Stimulated activated CD4-positive, alpha-beta T cell treated with anti-CD3 and anti-CD28 coated beads, Interleukin-2, amount 100 ng/mL, for 24 hours (primary cell): ENCODE data around the gene CSH2.
"Not testable (repeated sequence)": the region's sequence is repeated elsewhere in the genome, so short reads cannot be mapped to it uniquely, and the experiment has no call there.

Experiments
- DNase-seq, 2 donors: peaks; one replicate each; pipeline ENCODE4 v3.0.0-alpha.2; 2020

Gene CSH2

GRCh38 chr17:63894821-63895220, 21.3 kb upstream of the CSH2 start:
- not testable (repeated sequence) for DNase-seq

- DNase-seq = not testable (repeated sequence)
These were observed 20.5 kb upstream of the CSH2 start for GRCh38 chr17:63894021-63894420.

- DNase-seq = not testable (repeated sequence)
These were observed 19.0 kb upstream of the CSH2 start for GRCh38 chr17:63892316-63893037.

- peak in 1 of 2 donors; percentile 22 for DNase-seq
These were observed 15.8 kb upstream of the CSH2 start for GRCh38 chr17:63889026-63889848.

GRCh38 chr17:63885119-63885518, 11.6 kb upstream of the CSH2 start:
- DNase-seq = not testable (repeated sequence)

- not testable (repeated sequence) for DNase-seq
These were observed 9.2 kb upstream of the CSH2 start for GRCh38 chr17:63882626-63883126.

- peak; percentile 65 to 70 for DNase-seq
These were observed 8.6 kb upstream of the CSH2 start, which contains the start of gene GH2 for GRCh38 chr17:63881935-63882601. Gene GH2, minus strand, starts transcription at chr17:63881944. Its CDS starts 143 bp downstream, at chr17:63881801.

- DNase-seq = not testable (repeated sequence)
These were observed 7.9 kb upstream of the CSH2 start for GRCh38 chr17:63881337-63881736.

- DNase-seq = no peak
These were observed 7.2 kb upstream of the CSH2 start for GRCh38 chr17:63880706-63881105.

- not testable (repeated sequence) for DNase-seq
These were observed 4.9 kb upstream of the CSH2 start for GRCh38 chr17:63878413-63878812.

GRCh38 chr17:63874693-63875092, 1.2 kb upstream of the CSH2 start:
- DNase-seq = not testable (repeated sequence)

- DNase-seq = not testable (repeated sequence)
These were observed 667 bp upstream of the CSH2 start for GRCh38 chr17:63874061-63874626.

- not testable (repeated sequence) for DNase-seq
These were observed 1.7 kb downstream of the CSH2 start for GRCh38 chr17:63871646-63872365.

GRCh38 chr17:63870292-63870665, 3.2 kb downstream of the CSH2 start:
- DNase-seq = not testable (repeated sequence)

- not testable (repeated sequence) for DNase-seq
These were observed 3.8 kb downstream of the CSH2 start for GRCh38 chr17:63869491-63870291.

GRCh38 chr17:63866625-63867024, 6.9 kb downstream of the CSH2 start:
- not testable (repeated sequence) for DNase-seq

- no peak for DNase-seq
These were observed 14.2 kb downstream of the CSH2 start for GRCh38 chr17:63859257-63859656.

- DNase-seq = not testable (repeated sequence)
These were observed 17.1 kb downstream of the CSH2 start for GRCh38 chr17:63856425-63856824.

- DNase-seq = no peak
These were observed 18.3 kb downstream of the CSH2 start for GRCh38 chr17:63855185-63855584.

GRCh38 chr17:63854709-63855108, 18.8 kb downstream of the CSH2 start:
- DNase-seq = no peak

GRCh38 chr17:63853260-63853659, 20.2 kb downstream of the CSH2 start:
- DNase-seq = no peak
